H1 (cell line): ENCODE data around the gene FAM50B. TPM values are rescaled to one million over a fixed set of nuclear protein-coding genes. Genes with fewer than 3 reads are reported as not detected.

Experiments
- CTCF ChIA-PET: fragments of 300-600 bp; sonication (Branson Sonifier 250); formaldehyde crosslinking; loops from one replicate; lab custom pipeline; 2021; ENCODE audit not compliant: partially characterized antibody; lab: Charles Lee
- POLR2A ChIA-PET: fragments of 300-600 bp; sonication (Branson Sonifier 250); formaldehyde crosslinking; loops from one replicate; lab custom pipeline; 2021; ENCODE audit warnings: inconsistent platforms; ENCODE audit not compliant: partially characterized antibody; lab: Charles Lee
- DNase-seq, 2 experiments: peaks; one replicate each; pipeline versions ENCODE4 v3.0.0 to v3.0.0-alpha.2; 2010 to 2022; ENCODE audit warnings: low spot score in 2 of 2, low read depth in 1 of 2, mixed read lengths in 1 of 2
- FAIRE-seq: peaks from 2 replicates; lab custom pipeline; 2011; peaks lifted over from hg19 to GRCh38; lab: Jason Lieb, UNC
- H2AFZ ChIP-seq: 2 replicates; pipeline ENCODE4 v1.8.1; 2012; ENCODE audit warnings: low read length, inconsistent platforms
- H2AK5ac ChIP-seq: 2 replicates; pipeline ENCODE4 v1.6.1; 2013; ENCODE audit warnings: low read depth, low read length
- H2BK120ac ChIP-seq: replicated peaks from 2 replicates; pipeline ENCODE3; 2013; ENCODE audit warnings: low read depth, low read length, inconsistent platforms
- H2BK12ac ChIP-seq: 2 replicates; pipeline ENCODE4 v1.6.1; 2013; ENCODE audit warnings: low read depth, low read length
- H2BK15ac ChIP-seq: 2 replicates; pipeline ENCODE4 v1.6.1; 2013; ENCODE audit warnings: low read length
- H2BK20ac ChIP-seq: 2 replicates; pipeline ENCODE4 v1.6.1; 2013; ENCODE audit warnings: low read length
- H2BK5ac ChIP-seq: 2 replicates; pipeline ENCODE4 v1.6.1; 2013; ENCODE audit warnings: low read depth, low read length
- H3K14ac ChIP-seq: 2 replicates; pipeline ENCODE4 v1.6.1; 2013; ENCODE audit warnings: inconsistent platforms; ENCODE audit not compliant: insufficient read length
- H3K18ac ChIP-seq: 2 replicates; pipeline ENCODE4 v1.6.1; 2013; ENCODE audit warnings: low read length; ENCODE audit errors: extremely low read depth
- H3K23ac ChIP-seq: 2 replicates; pipeline ENCODE4 v1.6.1; 2013; ENCODE audit warnings: inconsistent platforms; ENCODE audit not compliant: insufficient read length
- H3K23me2 ChIP-seq: 2 replicates; pipeline ENCODE4 v1.6.1; 2013; ENCODE audit warnings: low read depth, low read length
- H3K27ac ChIP-seq: 2 replicates; pipeline ENCODE4 v1.6.1; 2011; ENCODE audit warnings: low read depth, low read length, inconsistent platforms
- H3K27me3 ChIP-seq, 4 experiments: replicated peaks in 1 of 4; 1 replicate in 1 of 4; 2 replicates in 3 of 4; pipeline versions ENCODE4 v1.6.1 to v1.8.1; 2011 to 2013; ENCODE audit warnings: low read length in 3 of 4, mild to moderate bottlenecking in 3 of 4, inconsistent platforms in 2 of 4, mixed read lengths in 2 of 4, moderate library complexity in 1 of 4; ENCODE audit not compliant: control insufficient read depth in 3 of 4, insufficient read depth in 3 of 4; ENCODE audit errors: extremely low read depth in 1 of 4
- H3K36me3 ChIP-seq, 4 experiments: 2 replicates each; pipeline versions ENCODE4 v1.6.1 to v1.8.1; 2011 to 2013; ENCODE audit warnings: mild to moderate bottlenecking in 4 of 4, low read length in 3 of 4, moderate library complexity in 2 of 4, control low read depth in 1 of 4, inconsistent platforms in 1 of 4; ENCODE audit not compliant: insufficient read depth in 4 of 4, control insufficient read depth in 2 of 4
- H3K4ac ChIP-seq: replicated peaks from 2 replicates; pipeline ENCODE3; 2013; ENCODE audit warnings: low read length, low read depth, mixed read lengths, inconsistent platforms; ENCODE audit not compliant: insufficient read length
- H3K4me1 ChIP-seq, 4 experiments: replicated peaks in 1 of 4; 1 replicate in 1 of 4; 2 replicates in 3 of 4; pipeline versions ENCODE4 v1.6.1 to v1.8.1; 2011 to 2013; ENCODE audit warnings: low read length in 3 of 4, inconsistent platforms in 2 of 4, mixed read lengths in 1 of 4; ENCODE audit not compliant: insufficient read depth in 4 of 4, control insufficient read depth in 3 of 4
- H3K4me2 ChIP-seq, 2 experiments: 2 replicates each; pipeline versions ENCODE4 v1.6.1 to v1.8.1; 2011 to 2013; ENCODE audit warnings: low read depth in 2 of 2, low read length in 2 of 2, control low read depth in 1 of 2, inconsistent platforms in 1 of 2, mild to moderate bottlenecking in 1 of 2; ENCODE audit not compliant: insufficient read depth in 1 of 2
- H3K4me3 ChIP-seq, 4 experiments: fragments of 200-600, 300-600 bp in 1 of 4; sonication (generic), shearing (Covaris generic), sonication (Bioruptor Twin) in 1 of 4; 2 replicates each; pipeline versions ENCODE4 v1.5.1 to v1.8.1; 2011 to 2016; ENCODE audit warnings: low read length in 4 of 4, low read depth in 3 of 4, control low read depth in 2 of 4, inconsistent platforms in 2 of 4, mild to moderate bottlenecking in 2 of 4, mixed read lengths in 1 of 4, moderate library complexity in 1 of 4; ENCODE audit not compliant: insufficient read depth in 2 of 4; ENCODE audit errors: extremely low read depth in 1 of 4
- H3K56ac ChIP-seq: replicated peaks from 2 replicates; pipeline ENCODE3; 2013; ENCODE audit warnings: low read depth, mild to moderate bottlenecking, mixed read lengths, low read length, inconsistent platforms; ENCODE audit not compliant: insufficient read length
- H3K79me1 ChIP-seq: 2 replicates; pipeline ENCODE4 v1.6.1; 2013; ENCODE audit warnings: low read depth, low read length, control low read depth
- H3K79me2 ChIP-seq, 2 experiments: 2 replicates each; pipeline versions ENCODE4 v1.6.1 to v1.8.1; 2012 to 2013; ENCODE audit warnings: low read length in 2 of 2, mild to moderate bottlenecking in 2 of 2, inconsistent platforms in 1 of 2; ENCODE audit not compliant: insufficient read depth in 2 of 2, control insufficient read depth in 1 of 2
- H3K9ac ChIP-seq, 4 experiments: replicated peaks in 1 of 4; 1 replicate in 1 of 4; 2 replicates in 3 of 4; pipeline versions ENCODE4 v1.6.1 to v1.8.1; 2011 to 2013; ENCODE audit warnings: low read depth in 3 of 4, low read length in 3 of 4, control low read depth in 2 of 4, mild to moderate bottlenecking in 2 of 4, moderate library complexity in 2 of 4, inconsistent platforms in 1 of 4; ENCODE audit errors: extremely low read depth in 1 of 4
- H3K9me3 ChIP-seq, 2 experiments: 2 replicates each; pipeline versions ENCODE4 v1.6.1 to v1.8.1; 2012 to 2013; ENCODE audit warnings: mild to moderate bottlenecking in 2 of 2, moderate library complexity in 2 of 2, control low read depth in 1 of 2, inconsistent platforms in 1 of 2, low read depth in 1 of 2, low read length in 1 of 2, mixed read lengths in 1 of 2; ENCODE audit not compliant: insufficient read depth in 2 of 2
- H4K20me1 ChIP-seq, 2 experiments: replicated peaks in 1 of 2; 2 replicates each; pipeline versions ENCODE3 to v1.8.1; 2011 to 2013; ENCODE audit warnings: inconsistent platforms in 2 of 2, low read length in 2 of 2, mild to moderate bottlenecking in 1 of 2; ENCODE audit not compliant: insufficient read depth in 2 of 2, control insufficient read depth in 1 of 2
- H4K5ac ChIP-seq: 2 replicates; pipeline ENCODE4 v1.6.1; 2013; ENCODE audit warnings: low read length, low read depth, mixed read lengths, inconsistent platforms; ENCODE audit not compliant: insufficient read length
- H4K8ac ChIP-seq: 2 replicates; pipeline ENCODE4 v1.8.0; 2013; ENCODE audit warnings: mild to moderate bottlenecking, moderate library complexity, low read length, inconsistent platforms; ENCODE audit not compliant: insufficient read depth; ENCODE audit errors: extremely low read depth
- H4K91ac ChIP-seq: replicated peaks from 2 replicates; pipeline ENCODE3; 2013; ENCODE audit warnings: low read length, mixed read lengths, inconsistent platforms; ENCODE audit not compliant: insufficient read length
- ATF3 ChIP-seq: IDR thresholded peaks from 2 replicates; pipeline ENCODE4 v1.6.1; 2011; ENCODE audit warnings: low read depth, mild to moderate bottlenecking, low read length; ENCODE audit not compliant: insufficient read depth
- CTBP2 ChIP-seq: IDR thresholded peaks from 2 replicates; pipeline ENCODE4 v1.7.0; 2011; ENCODE audit warnings: borderline replicate concordance, mild to moderate bottlenecking, moderate library complexity, mixed read lengths, low read length; ENCODE audit not compliant: insufficient read depth, insufficient read length
- HDAC2 ChIP-seq, 2 experiments: fragments of 300-600 bp in 1 of 2; sonication (generic) in 1 of 2; IDR thresholded peaks; 2 replicates each; pipeline ENCODE4 v1.6.1; 2011 to 2012; ENCODE audit warnings: low read depth in 2 of 2, low read length in 2 of 2, mild to moderate bottlenecking in 2 of 2, moderate library complexity in 2 of 2, borderline replicate concordance in 1 of 2, inconsistent platforms in 1 of 2
- KDM4A ChIP-seq: IDR thresholded peaks from one replicate; pipeline ENCODE4 v1.7.1; 2012; ENCODE audit warnings: low read depth, mild to moderate bottlenecking, moderate library complexity, low read length, inconsistent platforms; ENCODE audit not compliant: severe bottlenecking
- MAFK ChIP-seq: IDR thresholded peaks from 2 replicates; pipeline ENCODE4 v1.6.1; 2012; ENCODE audit warnings: low read depth, mild to moderate bottlenecking, improper control_type of control experiment, low read length
- SIN3A ChIP-seq, 2 experiments: IDR thresholded peaks in 1 of 2; conservative IDR thresholded peaks in 1 of 2; 2 replicates each; pipeline ENCODE4 v1.6.1; 2011 to 2012; ENCODE audit warnings: low read length in 2 of 2, improper control_type of control experiment in 1 of 2, low read depth in 1 of 2, mild to moderate bottlenecking in 1 of 2
- SP2 ChIP-seq: IDR thresholded peaks from 2 replicates; pipeline ENCODE4 v1.6.1; 2012; ENCODE audit warnings: mild to moderate bottlenecking, low read length, inconsistent platforms
- SRF ChIP-seq: IDR thresholded peaks from 2 replicates; pipeline ENCODE4 v1.6.1; 2011; ENCODE audit warnings: mild to moderate bottlenecking, low read depth, low read length, moderate library complexity
- YY1 ChIP-seq: IDR thresholded peaks from 2 replicates; pipeline ENCODE4 v1.6.1; 2011; ENCODE audit warnings: low read depth, mild to moderate bottlenecking, low read length
- WGBS, 2 experiments: shearing (Covaris generic) in 1 of 2; methylation state at CpG; one replicate each; pipeline versions ENCODE4 v1.1.6 to v1.1.7; 2013 to 2015; ENCODE audit warnings: low lambda C conversion rate in 2 of 2, mixed read lengths in 2 of 2, inconsistent platforms in 1 of 2, low coverage in 1 of 2, missing lambda C conversion rate in 1 of 2; ENCODE audit not compliant: insufficient replicate concordance in 2 of 2, insufficient coverage in 1 of 2, insufficient read length in 1 of 2; ENCODE audit errors: extremely low coverage in 1 of 2, missing lambda C conversion rate in 1 of 2; 5-methylcytosine and 5-hydroxymethylcytosine counted together
- polyA plus RNA-seq, 7 experiments: library from polyadenylated mRNA; depleted of rRNA in 3 of 7; stranded (reverse) in 5 of 7; unstranded in 2 of 7; fragments of >200 nt in 5 of 7; fragments of 200-250 nt in 2 of 7; gene quantifications; 1 replicate in 5 of 7; 2 replicates in 1 of 7; 4 replicates in 1 of 7; pipeline versions ENCODE4 v1.2.1 to v1.2.3, GENCODE V29; 2011 to 2013; ENCODE audit warnings: missing spikeins in 2 of 7, mixed read lengths in 2 of 7
- total RNA-seq: library from RNA; stranded (reverse); fragmentation: NEBNext Ultra II Directional; extraction: Animal tissue kit (Norgen Biotek cat#: 25700); gene quantifications from 2 replicates; pipeline ENCODE4 v1.2.1, GENCODE V29; 2021

FAM50B gene
- total and polyA plus RNA-seq, 2 of the 8 experiments (the other 6 are each of a cell fraction or from before 2014, with no cell fraction given), result 3.1 to 3.2 TPM

- H3K23me2 ChIP-seq, result no peaks in the 10 kb centered on the region
- no peak overlapping the region for H2BK120ac ChIP-seq
- no peak overlapping the region for H4K8ac ChIP-seq
- H4K91ac ChIP-seq, result no peak overlapping the region
- H2BK5ac ChIP-seq, result no peak overlapping the region
- no peak overlapping the region for H3K56ac ChIP-seq
- H3K9me3 ChIP-seq, result no peaks in the 10 kb centered on the region
- no peak overlapping the region for H3K4me2 ChIP-seq
- H3K27ac ChIP-seq, result no peak overlapping the region
- ChIA-PET CTCF (interaction anchor here (0.7 to 5.5 kb wide), 9 partner anchors 10 to 191 kb away, joined by 3 to 63 read pairs (median 4); partner anchors contain the start of gene FAM50B), POLR2A (interaction anchor here (0.8 kb wide), 1 partner anchor 9 kb away, joined by 3 read pairs; no protein-coding TSS in a partner anchor)
- no peak overlapping the region for H3K14ac ChIP-seq
- no peak overlapping the region for H2BK12ac ChIP-seq
- no peak overlapping the region for H2AFZ ChIP-seq
- H4K5ac ChIP-seq, result no peak overlapping the region
- H3K79me1 ChIP-seq, result no peaks in the 10 kb centered on the region
- H3K4me1 ChIP-seq, result peaks cover 0 to 10% (median 4%) of the 10 kb centered on the region in 4 experiments; a peak in 5 of 7 replicates
- H3K4me3 ChIP-seq, result no peak overlapping the region
- H2BK15ac ChIP-seq, result no peak overlapping the region
- no peaks in the 10 kb centered on the region; a peak in 1 of 8 replicates for H3K36me3 ChIP-seq
- H4K20me1 ChIP-seq, result no peaks in the 10 kb centered on the region
- no peak overlapping the region for H3K4ac ChIP-seq
- WGBS, 2 experiments, result 93% methylated on average over 14 of the region's 14 CpGs; no CpG with 5 or more reads in 1 of the 2 experiments
- no peak for FAIRE-seq
- H3K9ac ChIP-seq, result no peak overlapping the region
- peaks cover 0 to 2% (median under 1%) of the 10 kb centered on the region in 4 experiments; a peak in 1 of 7 replicates for H3K27me3 ChIP-seq
- H3K23ac ChIP-seq, result no peak overlapping the region
- H2AK5ac ChIP-seq, result no peak overlapping the region
- H3K18ac ChIP-seq, result no peak overlapping the region
- no peaks in the 10 kb centered on the region for H3K79me2 ChIP-seq
- DNase-seq, result no peak
- no peak overlapping the region for H2BK20ac ChIP-seq
- no peak for TF ChIP-seq HDAC2 (IDR thresholded peaks at IDR 0.05; ENCODE audit: borderline replicate concordance in 1 of 2, low read depth in 2 of 2, low read length in 2 of 2)
- no peak for TF ChIP-seq MAFK
- no peak for TF ChIP-seq ATF3
- TF ChIP-seq SP2, result no peak
- no peak for TF ChIP-seq CTBP2
- TF ChIP-seq SRF, result no peak
- TF ChIP-seq SIN3A (conservative IDR thresholded peaks at IDR 0.05 in 1 of 2, IDR thresholded peaks at IDR 0.05 in 1 of 2; ENCODE audit: low read depth in 1 of 2, low read length in 2 of 2), result no peak
- TF ChIP-seq KDM4A, result no peak
- no peak for TF ChIP-seq YY1
These were observed 26.3 kb upstream of the FAM50B start for GRCh38 chr6:3822747-3823445.
